Measurements from ENCODE around the gene ACP7.

DNA sequence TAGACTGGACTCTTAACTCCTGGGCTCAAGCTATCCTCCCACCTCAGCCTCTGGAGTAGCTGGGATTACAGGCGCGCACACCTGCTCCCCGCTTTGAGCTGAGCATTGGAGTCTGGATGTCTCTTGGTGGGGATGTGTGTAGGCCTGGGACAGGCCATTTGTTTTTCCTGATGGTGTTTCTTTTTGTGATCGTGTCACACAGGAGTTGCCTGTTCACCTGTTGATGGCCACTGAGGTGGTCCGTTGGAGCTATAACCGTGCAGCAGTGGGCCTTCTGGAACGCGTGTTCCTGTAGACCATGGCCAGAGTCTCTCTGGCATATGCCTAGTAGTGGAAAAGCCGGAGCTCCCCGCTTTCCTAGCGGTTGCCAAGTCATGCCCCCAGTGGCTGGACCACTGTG, 44.9 kb downstream of the ACP7 start:
- TF ChIP-seq, protein P1, sequence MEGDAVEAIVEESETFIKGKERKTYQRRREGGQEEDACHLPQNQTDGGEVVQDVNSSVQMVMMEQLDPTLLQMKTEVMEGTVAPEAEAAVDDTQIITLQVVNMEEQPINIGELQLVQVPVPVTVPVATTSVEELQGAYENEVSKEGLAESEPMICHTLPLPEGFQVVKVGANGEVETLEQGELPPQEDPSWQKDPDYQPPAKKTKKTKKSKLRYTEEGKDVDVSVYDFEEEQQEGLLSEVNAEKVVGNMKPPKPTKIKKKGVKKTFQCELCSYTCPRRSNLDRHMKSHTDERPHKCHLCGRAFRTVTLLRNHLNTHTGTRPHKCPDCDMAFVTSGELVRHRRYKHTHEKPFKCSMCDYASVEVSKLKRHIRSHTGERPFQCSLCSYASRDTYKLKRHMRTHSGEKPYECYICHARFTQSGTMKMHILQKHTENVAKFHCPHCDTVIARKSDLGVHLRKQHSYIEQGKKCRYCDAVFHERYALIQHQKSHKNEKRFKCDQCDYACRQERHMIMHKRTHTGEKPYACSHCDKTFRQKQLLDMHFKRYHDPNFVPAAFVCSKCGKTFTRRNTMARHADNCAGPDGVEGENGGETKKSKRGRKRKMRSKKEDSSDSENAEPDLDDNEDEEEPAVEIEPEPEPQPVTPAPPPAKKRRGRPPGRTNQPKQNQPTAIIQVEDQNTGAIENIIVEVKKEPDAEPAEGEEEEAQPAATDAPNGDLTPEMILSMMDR (IDR thresholded peaks at IDR 0.05 in 2 of 3, conservative IDR thresholded peaks at IDR 0.05 in 1 of 3; ENCODE audit: control insufficient read depth in 2 of 3, extremely low read depth in 1 of 3, insufficient read depth in 1 of 3, low read depth in 3 of 3, low read length in 3 of 3): no peak
- TF ChIP-seq, protein P2, sequence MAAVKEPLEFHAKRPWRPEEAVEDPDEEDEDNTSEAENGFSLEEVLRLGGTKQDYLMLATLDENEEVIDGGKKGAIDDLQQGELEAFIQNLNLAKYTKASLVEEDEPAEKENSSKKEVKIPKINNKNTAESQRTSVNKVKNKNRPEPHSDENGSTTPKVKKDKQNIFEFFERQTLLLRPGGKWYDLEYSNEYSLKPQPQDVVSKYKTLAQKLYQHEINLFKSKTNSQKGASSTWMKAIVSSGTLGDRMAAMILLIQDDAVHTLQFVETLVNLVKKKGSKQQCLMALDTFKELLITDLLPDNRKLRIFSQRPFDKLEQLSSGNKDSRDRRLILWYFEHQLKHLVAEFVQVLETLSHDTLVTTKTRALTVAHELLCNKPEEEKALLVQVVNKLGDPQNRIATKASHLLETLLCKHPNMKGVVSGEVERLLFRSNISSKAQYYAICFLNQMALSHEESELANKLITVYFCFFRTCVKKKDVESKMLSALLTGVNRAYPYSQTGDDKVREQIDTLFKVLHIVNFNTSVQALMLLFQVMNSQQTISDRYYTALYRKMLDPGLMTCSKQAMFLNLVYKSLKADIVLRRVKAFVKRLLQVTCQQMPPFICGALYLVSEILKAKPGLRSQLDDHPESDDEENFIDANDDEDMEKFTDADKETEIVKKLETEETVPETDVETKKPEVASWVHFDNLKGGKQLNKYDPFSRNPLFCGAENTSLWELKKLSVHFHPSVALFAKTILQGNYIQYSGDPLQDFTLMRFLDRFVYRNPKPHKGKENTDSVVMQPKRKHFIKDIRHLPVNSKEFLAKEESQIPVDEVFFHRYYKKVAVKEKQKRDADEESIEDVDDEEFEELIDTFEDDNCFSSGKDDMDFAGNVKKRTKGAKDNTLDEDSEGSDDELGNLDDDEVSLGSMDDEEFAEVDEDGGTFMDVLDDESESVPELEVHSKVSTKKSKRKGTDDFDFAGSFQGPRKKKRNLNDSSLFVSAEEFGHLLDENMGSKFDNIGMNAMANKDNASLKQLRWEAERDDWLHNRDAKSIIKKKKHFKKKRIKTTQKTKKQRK (IDR thresholded peaks at IDR 0.05; ENCODE audit: low read depth, low read length): no peak
- TF ChIP-seq SMARCA5 (IDR thresholded peaks at IDR 0.05) (no peak), SMC3 (IDR thresholded peaks at IDR 0.05; ENCODE audit: borderline replicate concordance, low read length) (no peak), POLR2A (IDR thresholded peaks at IDR 0.05; ENCODE audit: low read depth, low read length) (no peak), MXI1 (IDR thresholded peaks at IDR 0.05; ENCODE audit: low read depth, low read length) (no peak)
